Kidney epithelial cell (primary cell): Measurements from ENCODE around the gene GJB6. TPM values are rescaled to one million over a fixed set of nuclear protein-coding genes. Genes with fewer than 3 reads are reported as not detected.

Source experiments
- DNase-seq: peaks from one replicate; pipeline ENCODE4 v3.0.0-alpha.2; 2010; ENCODE audit warnings: low read depth
- H3K27me3 ChIP-seq: 2 replicates; pipeline ENCODE4 v1.6.0; 2011; ENCODE audit warnings: low read length; ENCODE audit not compliant: control insufficient read depth, insufficient read depth
- H3K36me3 ChIP-seq: 2 replicates; pipeline ENCODE4 v1.5.1; 2011; ENCODE audit warnings: low read length; ENCODE audit not compliant: control insufficient read depth, insufficient read depth
- H3K4me3 ChIP-seq: 2 replicates; pipeline ENCODE4 v1.5.1; 2011; ENCODE audit warnings: low read depth, mild to moderate bottlenecking, control low read depth, low read length
- total RNA-seq: library from RNA; depleted of rRNA; stranded (reverse); fragments of >200 nt; gene quantifications from 2 replicates; pipeline ENCODE4 v1.2.3, GENCODE V29; 2015
- TF ChIP-seq, protein P1 (sequence below): IDR thresholded peaks from 2 replicates; pipeline ENCODE4 v1.5.1; 2011; ENCODE audit warnings: mild to moderate bottlenecking, moderate library complexity, low read length, control low read depth, inconsistent platforms; ENCODE audit not compliant: insufficient read depth, poor library complexity, severe bottlenecking

The GJB6 gene
- total RNA-seq, 1 donor from 2014 or later = 1.9 TPM

DNA sequence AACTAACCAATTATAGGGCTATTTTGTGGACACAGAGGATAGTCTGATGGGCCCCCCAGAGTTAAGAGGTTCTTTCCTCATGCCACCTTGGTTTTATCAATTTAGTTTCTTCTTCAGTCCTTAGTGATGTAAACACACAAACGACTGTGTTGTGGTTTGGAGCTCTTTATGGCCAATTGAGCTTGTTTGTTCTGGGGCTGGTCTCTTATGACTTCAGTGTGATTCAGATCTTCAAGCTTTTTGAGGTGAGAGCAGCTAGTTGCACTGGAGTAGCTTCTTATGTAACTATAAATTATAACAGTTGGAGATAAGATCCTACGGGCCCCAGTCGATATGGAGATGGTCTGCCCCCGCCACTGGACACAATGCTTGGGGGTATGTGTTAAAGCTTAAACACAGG is 22.0 kb upstream of the GJB6 start:
- no peak for DNase-seq
- no peaks in the 10 kb centered on the region for H3K27me3 ChIP-seq
- H3K4me3 ChIP-seq = no peak overlapping the region
- no peaks in the 10 kb centered on the region for H3K36me3 ChIP-seq
- TF ChIP-seq, protein P1, sequence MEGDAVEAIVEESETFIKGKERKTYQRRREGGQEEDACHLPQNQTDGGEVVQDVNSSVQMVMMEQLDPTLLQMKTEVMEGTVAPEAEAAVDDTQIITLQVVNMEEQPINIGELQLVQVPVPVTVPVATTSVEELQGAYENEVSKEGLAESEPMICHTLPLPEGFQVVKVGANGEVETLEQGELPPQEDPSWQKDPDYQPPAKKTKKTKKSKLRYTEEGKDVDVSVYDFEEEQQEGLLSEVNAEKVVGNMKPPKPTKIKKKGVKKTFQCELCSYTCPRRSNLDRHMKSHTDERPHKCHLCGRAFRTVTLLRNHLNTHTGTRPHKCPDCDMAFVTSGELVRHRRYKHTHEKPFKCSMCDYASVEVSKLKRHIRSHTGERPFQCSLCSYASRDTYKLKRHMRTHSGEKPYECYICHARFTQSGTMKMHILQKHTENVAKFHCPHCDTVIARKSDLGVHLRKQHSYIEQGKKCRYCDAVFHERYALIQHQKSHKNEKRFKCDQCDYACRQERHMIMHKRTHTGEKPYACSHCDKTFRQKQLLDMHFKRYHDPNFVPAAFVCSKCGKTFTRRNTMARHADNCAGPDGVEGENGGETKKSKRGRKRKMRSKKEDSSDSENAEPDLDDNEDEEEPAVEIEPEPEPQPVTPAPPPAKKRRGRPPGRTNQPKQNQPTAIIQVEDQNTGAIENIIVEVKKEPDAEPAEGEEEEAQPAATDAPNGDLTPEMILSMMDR = no peak

DNA sequence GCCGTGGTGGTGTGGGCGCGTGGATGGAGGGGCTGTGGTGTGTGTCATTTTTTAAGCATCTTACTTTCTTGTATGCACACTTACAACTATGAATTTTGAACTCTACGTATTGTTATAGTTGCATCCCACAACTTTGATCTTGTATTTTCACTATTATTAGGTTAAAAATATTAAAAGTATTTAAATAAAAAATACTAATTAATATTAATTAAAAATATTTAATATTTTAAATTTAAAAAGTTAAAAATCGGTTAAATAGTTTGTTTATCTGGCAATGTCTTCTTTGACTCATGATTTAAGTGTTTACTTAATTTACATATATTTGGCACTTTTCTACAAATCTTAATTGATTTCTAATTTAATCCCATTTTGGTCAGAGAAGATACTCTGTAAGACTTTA is 17.8 kb upstream of the GJB6 start:
- TF ChIP-seq, protein P1 = no peak
- Histone ChIP-seq H3K36me3 (no peaks in the 10 kb centered on the region), H3K4me3 (no peak overlapping the region), H3K27me3 (no peaks in the 10 kb centered on the region)
- no peak for DNase-seq

DNA sequence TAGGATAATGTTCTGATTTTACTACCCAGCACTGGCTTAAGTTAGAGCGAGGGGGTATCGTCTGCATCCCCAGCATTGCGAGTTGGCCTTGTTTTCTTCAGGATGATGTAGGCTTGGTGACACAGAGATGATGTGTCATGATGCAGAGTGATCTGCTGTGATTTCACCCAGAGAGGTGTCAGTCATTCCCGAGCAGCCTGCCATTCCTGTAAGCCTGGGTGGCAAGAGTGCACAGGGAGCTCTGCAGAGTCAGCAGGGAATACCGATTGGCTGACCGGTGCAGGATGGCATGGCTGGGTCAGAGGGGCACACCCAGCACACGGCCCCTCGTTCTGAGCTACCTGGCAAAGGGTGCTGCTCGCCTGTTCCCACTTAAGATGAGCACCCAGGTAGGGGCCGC is 15.8 kb upstream of the GJB6 start:
- no peak for DNase-seq
- H3K36me3 ChIP-seq = no peaks in the 10 kb centered on the region
- H3K4me3 ChIP-seq = no peak overlapping the region
- TF ChIP-seq, protein P1 = no peak
- no peaks in the 10 kb centered on the region for H3K27me3 ChIP-seq

DNA sequence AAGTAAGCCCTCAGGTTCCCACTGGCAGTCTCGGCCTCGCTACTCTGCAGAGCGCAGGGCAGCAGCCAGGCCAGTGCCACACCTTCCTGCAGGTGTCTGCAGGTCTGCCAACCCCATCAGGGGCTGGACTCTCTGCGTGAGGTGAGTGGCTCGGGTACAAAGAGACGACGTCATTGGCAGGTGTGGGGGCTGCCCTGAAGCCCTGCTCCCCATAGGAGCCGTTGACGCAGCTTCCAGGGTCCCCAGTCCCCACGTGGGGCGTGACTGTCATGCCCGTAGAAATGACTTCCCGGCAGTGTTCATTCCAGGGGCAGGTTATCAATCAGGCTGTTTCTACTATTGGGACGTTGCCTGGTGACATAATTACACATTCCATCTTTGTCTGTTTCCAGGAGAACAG is 15.3 kb upstream of the GJB6 start:
- no peak overlapping the region for H3K4me3 ChIP-seq
- no peaks in the 10 kb centered on the region for H3K27me3 ChIP-seq
- H3K36me3 ChIP-seq = no peaks in the 10 kb centered on the region
- no peak for DNase-seq
- TF ChIP-seq, protein P1 = no peak

DNA sequence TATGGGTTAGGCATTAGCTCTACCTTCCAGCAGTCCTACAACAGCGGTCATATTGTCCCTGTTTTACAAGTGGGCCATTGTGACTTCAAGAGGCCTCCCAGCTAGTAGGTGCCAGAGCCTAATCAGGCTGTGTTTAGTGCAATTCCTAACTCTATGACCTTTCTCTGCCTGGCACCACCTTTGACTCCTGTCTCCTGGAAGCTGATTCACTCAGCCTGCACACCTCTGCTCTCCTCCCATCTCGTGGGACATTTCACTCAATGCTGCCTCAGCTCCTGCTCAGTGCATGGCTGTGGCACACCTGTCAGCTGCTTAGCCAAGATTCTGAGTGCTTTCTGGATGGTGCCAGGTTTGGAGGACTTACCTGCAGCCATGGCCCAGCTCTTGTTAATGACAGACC is 9.5 kb upstream of the GJB6 start:
- Histone ChIP-seq H3K27me3 (no peaks in the 10 kb centered on the region), H3K4me3 (no peak overlapping the region), H3K36me3 (no peaks in the 10 kb centered on the region)
- TF ChIP-seq, protein P1 = no peak
- no peak for DNase-seq

DNA sequence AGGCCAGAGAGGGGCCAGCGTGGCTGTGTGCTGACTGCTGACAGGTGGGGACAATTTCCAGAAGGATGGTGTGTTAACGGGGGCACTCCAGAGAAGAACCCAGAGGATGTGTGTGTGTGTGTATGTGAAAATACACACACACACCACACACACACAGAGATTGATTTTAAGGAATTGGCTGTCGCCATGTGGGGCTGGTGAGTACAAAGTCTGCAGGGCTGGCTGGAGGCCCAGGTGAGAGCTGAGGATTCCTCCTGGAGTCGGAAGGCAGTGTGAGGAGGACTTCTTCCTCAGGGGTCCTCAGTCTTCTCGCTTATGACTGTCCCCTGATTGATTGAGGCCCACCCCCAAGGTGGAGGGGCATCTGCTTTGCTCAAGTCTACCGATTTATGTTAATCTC is 7.6 kb upstream of the GJB6 start:
- no peaks in the 10 kb centered on the region for H3K27me3 ChIP-seq

More for the DNA sequence above, 7.6 kb upstream of the GJB6 start:
- no peaks in the 10 kb centered on the region for H3K36me3 ChIP-seq
- TF ChIP-seq, protein P1 = no peak
- no peak for DNase-seq
- no peak overlapping the region for H3K4me3 ChIP-seq
